GM23248 (cell line): ENCODE results near the gene APOC3. TPM values are rescaled to one million over a fixed set of nuclear protein-coding genes. Genes with fewer than 3 reads are reported as not detected.

Source experiments
- DNase-seq: peaks from one replicate; pipeline ENCODE4 v3.0.0-alpha.2; 2015
- H2AFZ ChIP-seq: fragments of 200-600 bp; sonication (generic); 2 replicates; pipeline ENCODE4 v1.6.1; 2016; ENCODE audit warnings: antibody characterized with exemption
- H3F3A ChIP-seq: fragments of 200-600 bp; sonication (generic); 2 replicates; pipeline ENCODE4 v1.6.1; 2016; ENCODE audit warnings: mild to moderate bottlenecking, antibody characterized with exemption, mixed run types; ENCODE audit not compliant: insufficient read depth
- H3K27ac ChIP-seq: fragments of 200-600 bp; sonication (generic); 2 replicates; pipeline ENCODE4 v1.5.1; 2016; ENCODE audit warnings: mild to moderate bottlenecking
- H3K27me3 ChIP-seq: fragments of 200-600 bp; sonication (generic); replicated peaks from 2 replicates; pipeline ENCODE4 v1.6.1; 2016; ENCODE audit warnings: mild to moderate bottlenecking; ENCODE audit not compliant: insufficient read depth
- H3K36me3 ChIP-seq: fragments of 200-600 bp; sonication (generic); 2 replicates; pipeline ENCODE4 v1.6.1; 2016; ENCODE audit warnings: low read depth, mild to moderate bottlenecking
- H3K4me1 ChIP-seq: fragments of 200-600 bp; sonication (generic); 2 replicates; pipeline ENCODE4 v1.6.1; 2016; ENCODE audit warnings: mild to moderate bottlenecking; ENCODE audit not compliant: insufficient read depth
- H3K4me2 ChIP-seq: fragments of 200-600 bp; sonication (generic); one replicate; pipeline ENCODE4 v1.6.1; 2016; ENCODE audit warnings: mild to moderate bottlenecking; ENCODE audit not compliant: unreplicated experiment
- H3K4me3 ChIP-seq: fragments of 200-600 bp; sonication (generic); 2 replicates; pipeline ENCODE4 v1.5.1; 2016; ENCODE audit warnings: mild to moderate bottlenecking
- H3K79me2 ChIP-seq: fragments of 200-600 bp; sonication (generic); 2 replicates; pipeline ENCODE4 v1.6.1; 2016; ENCODE audit warnings: mild to moderate bottlenecking; ENCODE audit not compliant: insufficient read depth
- H3K9ac ChIP-seq: fragments of 200-600 bp; sonication (generic); 2 replicates; pipeline ENCODE4 v1.6.1; 2016; ENCODE audit warnings: mild to moderate bottlenecking
- H3K9me2 ChIP-seq: fragments of 200-600 bp; sonication (generic); 2 replicates; pipeline ENCODE4 v1.6.1; 2016; ENCODE audit warnings: mixed run types, mild to moderate bottlenecking, moderate library complexity; ENCODE audit not compliant: insufficient read depth
- H3K9me3 ChIP-seq: fragments of 200-600 bp; sonication (generic); one replicate; pipeline ENCODE4 v1.6.1; 2017; ENCODE audit warnings: low read depth
- H4K20me1 ChIP-seq: fragments of 200-600 bp; sonication (generic); 2 replicates; pipeline ENCODE4 v1.6.0; 2016; ENCODE audit not compliant: insufficient read depth
- EZH2 ChIP-seq: fragments of 200-600 bp; sonication (generic); IDR thresholded peaks from 2 replicates; pipeline ENCODE4 v1.6.1; 2018; ENCODE audit warnings: antibody characterized with exemption, mild to moderate bottlenecking; ENCODE audit not compliant: insufficient read depth, poor library complexity, severe bottlenecking
- EZH2phosphoT487 ChIP-seq: fragments of 200-600 bp; sonication (generic); IDR thresholded peaks from 2 replicates; pipeline ENCODE4 v1.6.1; 2018; ENCODE audit warnings: antibody characterized with exemption, moderate library complexity, mild to moderate bottlenecking, low read depth; ENCODE audit not compliant: insufficient read depth
- WGBS, 2 experiments: methylation state at CpG; one replicate each; pipeline ENCODE4 v1.1.6; 2015 to 2017; ENCODE audit warnings: low lambda C conversion rate in 2 of 2, low coverage in 1 of 2; ENCODE audit errors: missing lambda C conversion rate in 2 of 2; 5-methylcytosine and 5-hydroxymethylcytosine counted together
- in situ Hi-C: fragments of 300-500 bp; cut with MboI; formaldehyde crosslinking; loops from 2 replicates; pipeline ENCODE4 v1.15.0; 2020
- polyA plus RNA-seq: library from polyadenylated mRNA; unstranded; fragments of >200 nt; fragmentation: Nextera tagmentation; extraction: Ambion mirVana; gene quantifications from 2 replicates; pipeline ENCODE4 v1.2.1, GENCODE V29; 2016
- total RNA-seq: library from RNA; depleted of rRNA; stranded (reverse); fragments of >200 nt; shearing (Covaris generic); gene quantifications from 2 replicates; pipeline ENCODE4 v1.2.3, GENCODE V29; 2014

The APOC3 gene
- total and polyA plus RNA-seq, 2 experiments from 2014 or later, result not detected

DNA sequence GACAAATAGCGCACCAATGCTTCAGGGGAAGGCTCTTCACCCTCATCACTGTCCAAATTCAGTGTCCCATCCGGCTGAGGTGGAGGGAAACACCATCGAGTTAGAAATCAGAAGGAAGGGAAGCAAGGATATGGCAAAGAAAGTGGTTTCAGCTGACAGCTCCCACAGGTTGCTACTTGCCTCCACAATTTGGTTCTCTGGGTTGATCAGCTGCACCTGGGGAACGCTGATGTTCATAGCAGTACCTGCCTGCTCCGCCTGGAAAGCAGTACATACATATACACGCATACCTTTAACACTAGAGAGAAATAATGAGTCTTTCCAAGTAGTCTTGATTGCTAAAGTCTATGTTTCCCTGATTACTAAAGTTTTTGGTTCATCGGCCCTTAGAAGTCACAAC is 45.5 kb downstream of the APOC3 start:
- no peak overlapping the region for H2AFZ ChIP-seq
- H3K9ac ChIP-seq, result no peak overlapping the region
- DNase-seq, result no peak
- no peaks in the 10 kb centered on the region for H3K9me3 ChIP-seq
- H3K4me3 ChIP-seq, result no peak overlapping the region
- peaks cover 34% of the 10 kb centered on the region for H3K4me1 ChIP-seq
- no peaks in the 10 kb centered on the region for H3K27me3 ChIP-seq
- no peaks in the 10 kb centered on the region for H3K9me2 ChIP-seq
- H3K36me3 ChIP-seq, result no peaks in the 10 kb centered on the region
- no peak overlapping the region for H3K27ac ChIP-seq
- H3F3A ChIP-seq, result peaks cover 34% of the 10 kb centered on the region
- TF ChIP-seq EZH2, result no peak
- no peak for TF ChIP-seq EZH2phosphoT487
- no peaks in the 10 kb centered on the region for H4K20me1 ChIP-seq
- in situ Hi-C loops, result loop anchor here (10.0 kb wide), 1 partner anchor 230 kb away; no protein-coding TSS in a partner anchor
- no peak overlapping the region for H3K4me2 ChIP-seq
- H3K79me2 ChIP-seq, result no peaks in the 10 kb centered on the region
- WGBS, 2 experiments, result 96 to 98% methylated on average over 7 of the region's 7 CpGs

DNA sequence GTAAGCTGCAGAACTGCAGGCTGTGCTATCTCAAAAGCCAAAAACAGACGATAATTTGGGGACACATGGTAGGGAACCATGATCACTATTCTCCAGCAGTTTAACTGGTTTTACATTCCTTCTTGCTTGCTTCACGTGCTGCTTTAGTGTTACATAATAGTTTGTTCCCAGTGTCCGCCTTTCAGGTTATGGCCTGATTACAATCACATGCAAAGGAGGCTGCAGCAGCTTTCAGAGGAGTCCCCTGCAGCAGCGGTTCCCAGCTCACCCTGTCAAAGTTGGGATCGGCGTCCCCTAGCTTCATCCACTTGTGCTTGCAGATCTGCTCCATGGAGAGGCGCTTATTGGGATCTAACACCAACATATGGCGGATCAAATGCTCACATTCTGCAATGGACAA is 46.9 kb downstream of the APOC3 start:
- H3K9me3 ChIP-seq, result no peaks in the 10 kb centered on the region
- peaks cover 23% of the 10 kb centered on the region for H3F3A ChIP-seq
- no peak for DNase-seq
- in situ Hi-C loops, result loop anchor here (10.0 kb wide), 1 partner anchor 228 kb away; no protein-coding TSS in a partner anchor
- no peak overlapping the region for H3K9ac ChIP-seq
- H3K4me1 ChIP-seq, result peaks cover 25% of the 10 kb centered on the region
- H3K27ac ChIP-seq, result no peak overlapping the region
- H2AFZ ChIP-seq, result no peak overlapping the region
- H3K4me2 ChIP-seq, result no peak overlapping the region
- no peaks in the 10 kb centered on the region for H3K36me3 ChIP-seq
- no peaks in the 10 kb centered on the region for H3K9me2 ChIP-seq
- no peak overlapping the region for H3K4me3 ChIP-seq
- no peaks in the 10 kb centered on the region for H4K20me1 ChIP-seq
- TF ChIP-seq EZH2 (no peak), EZH2phosphoT487 (no peak)
- H3K27me3 ChIP-seq, result no peaks in the 10 kb centered on the region
- H3K79me2 ChIP-seq, result no peaks in the 10 kb centered on the region
- WGBS, 2 experiments, result 86 to 89% methylated on average over 8 of the region's 8 CpGs

DNA sequence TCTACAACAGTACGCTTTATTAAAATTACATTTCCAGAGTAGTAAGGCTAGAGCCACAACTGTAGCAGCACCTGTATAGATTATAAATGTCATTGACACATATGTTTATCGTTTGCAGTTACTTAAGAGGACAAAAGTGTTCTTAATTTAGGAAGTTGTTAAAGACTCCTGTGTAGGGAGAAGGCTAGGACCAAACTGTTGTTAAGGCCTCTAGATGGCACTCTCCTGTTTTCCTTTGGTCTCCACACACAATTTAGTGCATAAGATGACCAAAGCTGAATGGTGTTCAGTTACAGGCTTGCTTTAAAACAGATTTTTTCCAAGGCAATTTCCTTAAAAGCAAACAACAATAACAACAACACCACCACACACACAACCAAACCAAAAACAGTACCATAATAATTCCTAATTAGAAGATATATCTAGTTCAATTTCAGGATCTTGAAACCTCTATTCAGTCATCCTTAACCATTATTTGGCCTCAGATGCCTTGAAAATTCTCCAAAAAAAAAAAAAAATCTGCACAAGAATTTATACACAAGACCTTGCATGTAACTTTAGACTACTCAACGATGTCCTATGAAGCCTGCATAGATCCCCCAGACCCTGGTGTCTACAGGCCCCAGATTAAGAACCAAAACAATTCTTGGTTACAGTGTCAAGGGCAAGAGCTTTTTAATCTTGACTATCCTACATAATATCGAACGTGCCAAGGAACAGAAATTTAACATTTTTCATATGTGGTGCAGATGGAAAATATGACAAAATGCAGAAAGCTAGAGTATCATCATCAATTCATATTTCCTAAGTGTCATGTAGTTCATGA is 50.3 kb downstream of the APOC3 start:
- Histone ChIP-seq H3K9me2 (no peaks in the 10 kb centered on the region), H3K79me2 (no peaks in the 10 kb centered on the region), H2AFZ (no peak overlapping the region), H3K36me3 (no peaks in the 10 kb centered on the region), H3K4me2 (no peak overlapping the region), H4K20me1 (no peaks in the 10 kb centered on the region), H3K4me1 (peaks cover 23% of the 10 kb centered on the region), H3F3A (peaks cover 19% of the 10 kb centered on the region), H3K4me3 (no peak overlapping the region), H3K9ac (no peak overlapping the region), H3K27ac (no peak overlapping the region), H3K9me3 (no peaks in the 10 kb centered on the region), H3K27me3 (no peaks in the 10 kb centered on the region)
- peak; percentile 88 for DNase-seq
- WGBS, 2 experiments, result 18 to 20% methylated on average over 5 of the region's 5 CpGs
- in situ Hi-C loops, result loop anchor here (10.0 kb wide), 1 partner anchor 225 kb away; no protein-coding TSS in a partner anchor
- TF ChIP-seq EZH2phosphoT487, result no peak
- TF ChIP-seq EZH2, result no peak

GRCh38 chr11:116881143-116881542 is 51.4 kb downstream of the APOC3 start:
- whole genome bisulfite sequencing, 2 experiments, result 73 to 81% methylated on average over 6 of the region's 6 CpGs
- in situ Hi-C loops, result no loop called here
- H3K4me1 ChIP-seq, result peaks cover 27% of the 10 kb centered on the region

More at GRCh38 chr11:116881143-116881542, 51.4 kb downstream of the APOC3 start:
- no peaks in the 10 kb centered on the region for H3K9me2 ChIP-seq
- no peaks in the 10 kb centered on the region for H4K20me1 ChIP-seq
- H3K4me2 ChIP-seq, result no peak overlapping the region
- no peak overlapping the region for H3K9ac ChIP-seq
- no peak for DNase-seq
- H3K27me3 ChIP-seq, result no peaks in the 10 kb centered on the region
- H3K9me3 ChIP-seq, result no peaks in the 10 kb centered on the region
- no peak overlapping the region for H3K27ac ChIP-seq
- H3F3A ChIP-seq, result peaks cover 18% of the 10 kb centered on the region
- TF ChIP-seq EZH2phosphoT487, result no peak
- TF ChIP-seq EZH2, result no peak
- H3K79me2 ChIP-seq, result no peaks in the 10 kb centered on the region
- H3K36me3 ChIP-seq, result no peaks in the 10 kb centered on the region
- no peak overlapping the region for H3K4me3 ChIP-seq
- H2AFZ ChIP-seq, result no peak overlapping the region
